Measurements from ENCODE around the gene AHNAK2. TPM values are rescaled to one million over a fixed set of nuclear protein-coding genes. Genes with fewer than 3 reads are reported as not detected.
A peak's percentile ranks its signal among the peaks of the same experiment; 100 is the strongest.

Gene AHNAK2
- total RNA-seq, 1 experiment from 2014 or later = 223 TPM

GRCh38 chr14:104937694-104938365 lies 40.3 kb downstream of the AHNAK2 start:
- no peaks in the 10 kb centered on the region for H3K4me1 ChIP-seq (ENCODE audit: control insufficient read depth, insufficient read depth, low read length)
- H3K27me3 ChIP-seq (ENCODE audit: control insufficient read depth, insufficient read depth, low read length) = no peaks in the 10 kb centered on the region
- DNase-seq (ENCODE audit: low read depth, low spot score) (no peak), ATAC-seq (no peak)
- intact Hi-C loops (cut with micrococcal nuclease; ENCODE audit: unreplicated experiment) (no loop called here), in situ Hi-C loops (cut with HindIII; ENCODE audit: low pct_unique_long_range_greater_than_20kb, low sequenced_read_pairs) (no loop called here)
- TF ChIP-seq POLR2AphosphoS5 (IDR thresholded peaks at IDR 0.05; ENCODE audit: low read depth, low read length) (no peak), CTCF (IDR thresholded peaks at IDR 0.05) (no peak)
- no peaks in the 10 kb centered on the region for H3K9me3 ChIP-seq (ENCODE audit: control insufficient read depth, insufficient read depth, low read depth, low read length)
- POLR2A ChIA-PET = no interaction called here
- peaks cover 5% of the 10 kb centered on the region for H3K36me3 ChIP-seq (ENCODE audit: control insufficient read depth, insufficient read depth, low read length)
- TSS peak; percentile 65 for BruUV-seq (replicated peaks)
- CTCF ChIA-PET = no interaction called here
- H3K4me3 ChIP-seq (ENCODE audit: low read depth in 2 of 2, low read length in 2 of 2) = no peak overlapping the region
- no peak overlapping the region for H3K27ac ChIP-seq (ENCODE audit: low read length)

DNA sequence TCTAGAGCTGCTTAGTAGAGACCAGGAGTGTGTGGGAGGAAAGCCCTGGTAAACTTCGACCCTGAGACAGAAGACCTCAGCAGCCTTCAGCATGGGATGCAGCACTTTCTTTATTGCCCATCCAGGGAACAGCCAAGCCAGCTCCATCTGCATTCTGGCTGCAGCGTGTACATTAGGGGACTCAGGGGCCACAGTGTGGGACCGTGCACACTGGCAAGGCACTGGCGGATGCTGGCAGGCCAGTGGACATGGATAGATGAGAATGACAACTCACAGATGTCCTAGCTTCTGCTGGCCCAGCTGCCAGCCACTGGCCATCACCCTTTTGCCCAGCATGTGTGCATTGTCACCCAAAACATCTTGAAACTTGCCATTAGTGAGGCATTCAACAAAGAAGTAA lies 41.0 kb downstream of the AHNAK2 start:
- no TSS peak for BruUV-seq (replicated peaks)
- ChIA-PET CTCF (no interaction called here), POLR2A (no interaction called here)
- Histone ChIP-seq H3K4me1 (ENCODE audit: control insufficient read depth, insufficient read depth, low read length) (no peaks in the 10 kb centered on the region), H3K9me3 (ENCODE audit: control insufficient read depth, insufficient read depth, low read depth, low read length) (no peaks in the 10 kb centered on the region), H3K4me3 (ENCODE audit: low read depth in 2 of 2, low read length in 2 of 2) (no peak overlapping the region), H3K27me3 (ENCODE audit: control insufficient read depth, insufficient read depth, low read length) (no peaks in the 10 kb centered on the region), H3K27ac (ENCODE audit: low read length) (no peak overlapping the region), H3K36me3 (ENCODE audit: control insufficient read depth, insufficient read depth, low read length) (peaks cover 5% of the 10 kb centered on the region)
- ATAC-seq (peak; percentile 1; the same call in 1 of the 2 replicates), DNase-seq (ENCODE audit: low read depth, low spot score) (peak; percentile 17)
- intact Hi-C loops (cut with micrococcal nuclease; ENCODE audit: unreplicated experiment) = no loop called here
- TF ChIP-seq CTCF (IDR thresholded peaks at IDR 0.05) (no peak), REST (IDR thresholded peaks at IDR 0.05; ENCODE audit: insufficient read depth in 1 of 2, low read depth in 2 of 2, low read length in 1 of 2) (no peak), POLR2AphosphoS5 (IDR thresholded peaks at IDR 0.05; ENCODE audit: low read depth, low read length) (no peak; the same call in none of the 2 replicates), TCF7L2 (IDR thresholded peaks at IDR 0.05; ENCODE audit: low read depth, low read length) (no peak), SIN3A (IDR thresholded peaks at IDR 0.05; ENCODE audit: borderline replicate concordance, insufficient read depth, low read depth, low read length) (no peak)
- in situ Hi-C loops (cut with HindIII; ENCODE audit: low pct_unique_long_range_greater_than_20kb, low sequenced_read_pairs) = no loop called here
